Left ventricle myocardium inferior (tissue), 1 donor: ENCODE results near the gene MIR17HG. TPM values are rescaled to one million over a fixed set of nuclear protein-coding genes. Genes with fewer than 3 reads are reported as not detected.

ENCODE experiments used
- DNase-seq: peaks from one replicate; pipeline ENCODE4 v3.0.0-alpha.2; 2020
- H3K27ac ChIP-seq: fragments of 200-600 bp; replicated peaks from 2 replicates; pipeline ENCODE4 v1.8.0; 2021
- H3K27me3 ChIP-seq: fragments of 200-600 bp; 2 replicates; pipeline ENCODE4 v1.8.0; 2021; ENCODE audit warnings: low read depth
- H3K36me3 ChIP-seq: fragments of 200-600 bp; 2 replicates; pipeline ENCODE4 v1.8.0; 2021
- H3K4me1 ChIP-seq: fragments of 200-600 bp; 2 replicates; pipeline ENCODE4 v1.8.0; 2021
- H3K4me3 ChIP-seq: fragments of 200-600 bp; 2 replicates; pipeline ENCODE4 v1.8.0; 2021; ENCODE audit warnings: mild to moderate bottlenecking, moderate library complexity
- H3K9me3 ChIP-seq: fragments of 200-600 bp; replicated peaks from 2 replicates; pipeline ENCODE4 v1.8.0; 2021
- intact Hi-C: fragments of 100-400 bp; cut with micrococcal nuclease; formaldehyde crosslinking; loops from one replicate; pipeline ENCODE4 v1.11.0; 2022
- total RNA-seq: library from RNA; stranded (reverse); fragmentation: NEBNext Ultra II Directional; extraction: Animal tissue kit (Norgen Biotek cat#: 25700); gene quantifications from one replicate; pipeline ENCODE4 v1.2.1, GENCODE V29; 2021
- TF ChIP-seq, protein P1 (sequence below): fragments of 200-600 bp; IDR thresholded peaks from 2 replicates; pipeline ENCODE4 v1.8.0; 2021; ENCODE audit warnings: antibody characterized with exemption, mild to moderate bottlenecking, borderline replicate concordance
- donor health status: DM: no; HTN: yes; CAD: no; lungs with severe emphysema.

Gene MIR17HG
- total RNA-seq, 1 donor from 2014 or later: 1.3 TPM

GRCh38 chr13:91356919-91357612 lies 9.6 kb downstream of the MIR17HG start:
- Histone ChIP-seq H3K27ac (no peak overlapping the region), H3K27me3 (no peaks in the 10 kb centered on the region), H3K4me3 (no peak overlapping the region), H3K9me3 (no peaks in the 10 kb centered on the region), H3K36me3 (peaks cover 35% of the 10 kb centered on the region), H3K4me1 (peaks cover 15% of the 10 kb centered on the region)
- TF ChIP-seq, protein P1, sequence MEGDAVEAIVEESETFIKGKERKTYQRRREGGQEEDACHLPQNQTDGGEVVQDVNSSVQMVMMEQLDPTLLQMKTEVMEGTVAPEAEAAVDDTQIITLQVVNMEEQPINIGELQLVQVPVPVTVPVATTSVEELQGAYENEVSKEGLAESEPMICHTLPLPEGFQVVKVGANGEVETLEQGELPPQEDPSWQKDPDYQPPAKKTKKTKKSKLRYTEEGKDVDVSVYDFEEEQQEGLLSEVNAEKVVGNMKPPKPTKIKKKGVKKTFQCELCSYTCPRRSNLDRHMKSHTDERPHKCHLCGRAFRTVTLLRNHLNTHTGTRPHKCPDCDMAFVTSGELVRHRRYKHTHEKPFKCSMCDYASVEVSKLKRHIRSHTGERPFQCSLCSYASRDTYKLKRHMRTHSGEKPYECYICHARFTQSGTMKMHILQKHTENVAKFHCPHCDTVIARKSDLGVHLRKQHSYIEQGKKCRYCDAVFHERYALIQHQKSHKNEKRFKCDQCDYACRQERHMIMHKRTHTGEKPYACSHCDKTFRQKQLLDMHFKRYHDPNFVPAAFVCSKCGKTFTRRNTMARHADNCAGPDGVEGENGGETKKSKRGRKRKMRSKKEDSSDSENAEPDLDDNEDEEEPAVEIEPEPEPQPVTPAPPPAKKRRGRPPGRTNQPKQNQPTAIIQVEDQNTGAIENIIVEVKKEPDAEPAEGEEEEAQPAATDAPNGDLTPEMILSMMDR: no peak
- DNase-seq: no peak
- intact Hi-C loops: no loop called here

GRCh38 chr13:91357613-91358386 lies 10.3 kb downstream of the MIR17HG start:
- Histone ChIP-seq H3K4me1 (peaks cover 13% of the 10 kb centered on the region), H3K9me3 (no peaks in the 10 kb centered on the region), H3K27me3 (no peaks in the 10 kb centered on the region), H3K27ac (no peak overlapping the region), H3K4me3 (no peak overlapping the region), H3K36me3 (peaks cover 35% of the 10 kb centered on the region)
- DNase-seq: no peak
- intact Hi-C loops: no loop called here
- TF ChIP-seq, protein P1: no peak

DNA sequence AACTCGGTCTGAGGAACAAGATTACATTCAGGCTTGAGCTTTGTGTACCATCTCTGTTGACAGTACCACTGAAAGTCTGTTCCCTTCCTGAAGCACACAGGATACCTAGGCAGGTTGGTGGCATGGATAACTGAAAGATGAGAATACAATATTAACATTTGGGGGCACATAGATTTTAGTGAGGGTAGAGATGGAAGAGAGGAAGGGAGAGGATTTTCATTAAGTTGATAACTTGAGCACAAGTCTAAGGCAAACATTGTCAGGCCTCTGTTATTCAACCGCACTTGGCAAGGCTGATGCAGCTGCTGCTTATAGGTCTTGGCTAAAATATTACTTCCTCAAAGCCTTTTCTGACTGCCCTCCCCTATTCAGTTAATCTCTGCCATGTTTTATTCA lies 10.9 kb downstream of the MIR17HG start:
- DNase-seq: no peak
- TF ChIP-seq, protein P1: no peak
- H3K4me1 ChIP-seq: peaks cover 7% of the 10 kb centered on the region
- H3K27me3 ChIP-seq: no peaks in the 10 kb centered on the region
- intact Hi-C loops: no loop called here
- H3K9me3 ChIP-seq: no peaks in the 10 kb centered on the region
- no peak overlapping the region for H3K27ac ChIP-seq
- peaks cover 35% of the 10 kb centered on the region for H3K36me3 ChIP-seq
- H3K4me3 ChIP-seq: no peak overlapping the region

GRCh38 chr13:91359111-91359510 lies 11.6 kb downstream of the MIR17HG start:
- intact Hi-C loops: no loop called here
- Histone ChIP-seq H3K27me3 (no peaks in the 10 kb centered on the region), H3K9me3 (no peaks in the 10 kb centered on the region), H3K27ac (no peak overlapping the region), H3K36me3 (peaks cover 31% of the 10 kb centered on the region), H3K4me3 (no peak overlapping the region), H3K4me1 (peaks cover under 1% of the 10 kb centered on the region)
- TF ChIP-seq, protein P1: no peak
- no peak for DNase-seq

GRCh38 chr13:91359631-91360030 lies 12.1 kb downstream of the MIR17HG start:
- intact Hi-C loops: no loop called here
- Histone ChIP-seq H3K27me3 (no peaks in the 10 kb centered on the region), H3K9me3 (no peaks in the 10 kb centered on the region), H3K4me1 (no peaks in the 10 kb centered on the region), H3K4me3 (no peak overlapping the region), H3K27ac (no peak overlapping the region), H3K36me3 (peaks cover 26% of the 10 kb centered on the region)
- DNase-seq: no peak
- TF ChIP-seq, protein P1: no peak
